Thyroid gland (tissue), 4 donors: ENCODE measurements around the gene PDXDC1. TPM values are rescaled to one million over a fixed set of nuclear protein-coding genes. Genes with fewer than 3 reads are reported as not detected.
"Not testable (repeated sequence)": the region's sequence is repeated elsewhere in the genome, so short reads cannot be mapped to it uniquely, and the experiment has no call there.

Experiments used
- DNase-seq, 2 donors: peaks; one replicate each; pipeline ENCODE4 v3.0.0-alpha.2; 2019
- H3K27ac ChIP-seq, 3 donors: fragments of 200-600 bp; sonication (generic); 1 replicate in 2 of 3; 2 replicates in 1 of 3; pipeline ENCODE4 v1.5.1; 2016 to 2019; ENCODE audit warnings: mild to moderate bottlenecking in 1 of 3, moderate library complexity in 1 of 3
- H3K27me3 ChIP-seq: fragments of 200-600 bp; sonication (generic); one replicate; pipeline ENCODE4 v1.5.1; 2019
- H3K36me3 ChIP-seq, 2 donors: fragments of 200-600 bp; sonication (generic); one replicate each; pipeline ENCODE4 v1.5.1; 2016 to 2019
- H3K4me1 ChIP-seq, 2 donors: fragments of 200-600 bp; sonication (generic); one replicate each; pipeline ENCODE4 v1.5.1; 2017 to 2019
- H3K4me3 ChIP-seq, 3 donors: fragments of 200-600 bp; sonication (generic); replicated peaks in 1 of 3; 1 replicate in 2 of 3; 2 replicates in 1 of 3; pipeline ENCODE4 v1.5.1; 2016; ENCODE audit warnings: mild to moderate bottlenecking in 1 of 3
- H3K9me3 ChIP-seq: fragments of 200-600 bp; sonication (generic); one replicate; pipeline ENCODE4 v1.5.1; 2017
- CTCF ChIP-seq, 6 experiments: fragments of 200-600 bp in 3 of 6; fragments of 450-650 bp in 3 of 6; sonication (generic) in 3 of 6; IDR thresholded peaks; one replicate each; pipeline ENCODE4 v1.5.1; 2016 to 2019; ENCODE audit warnings: antibody characterized with exemption in 6 of 6, mild to moderate bottlenecking in 2 of 6, inconsistent platforms in 1 of 6, moderate library complexity in 1 of 6
- WGBS, 2 donors: methylation state at CpG; one replicate each; pipeline ENCODE4 v1.1.5; 2017; 5-methylcytosine and 5-hydroxymethylcytosine counted together
- intact Hi-C: fragments of 100-400 bp; cut with DNase I; formaldehyde crosslinking; loops from one replicate; pipeline ENCODE4 v1.15.1; 2023
- total RNA-seq, 4 donors: library from RNA; depleted of rRNA; stranded (reverse); fragments of >200 nt; gene quantifications; one replicate each; pipeline ENCODE4 v1.2.3, GENCODE V29; 2016

PDXDC1 gene
- total RNA-seq, 4 donors from 2014 or later, result 80.5 to 172 (median 117) TPM

GRCh38 chr16:15022194-15022593 lies 47.4 kb downstream of the PDXDC1 start:
- H3K36me3 ChIP-seq, result peaks cover 30 to 33% of the 10 kb centered on the region in 2 donors
- WGBS, 2 donors, result 46 to 52% methylated on average over 4 of the region's 4 CpGs
- H3K9me3 ChIP-seq, DNase-seq, intact Hi-C loops, H3K27me3 ChIP-seq, H3K27ac ChIP-seq, H3K4me3 ChIP-seq, H3K4me1 ChIP-seq: not testable (repeated sequence)
- peak in 2 of 6 experiments; percentile 3 to 31 for TF ChIP-seq CTCF (IDR thresholded peaks at IDR 0.05)

- H3K4me3 ChIP-seq, intact Hi-C loops, H3K9me3 ChIP-seq, H3K27me3 ChIP-seq, DNase-seq, H3K4me1 ChIP-seq, H3K27ac ChIP-seq: not testable (repeated sequence)
- 93 to 96% methylated on average over 13 of the region's 13 CpGs for WGBS, 2 donors
- H3K36me3 ChIP-seq, result peaks cover 24 to 31% of the 10 kb centered on the region in 2 donors
Measured at GRCh38 chr16:15023381-15024077, 48.7 kb downstream of the PDXDC1 start.

GRCh38 chr16:15024858-15025199 lies 50.0 kb downstream of the PDXDC1 start:
- DNase-seq, H3K27ac ChIP-seq, H3K9me3 ChIP-seq, H3K4me1 ChIP-seq, H3K27me3 ChIP-seq, H3K4me3 ChIP-seq, intact Hi-C loops: not testable (repeated sequence)
- peaks cover 18 to 32% of the 10 kb centered on the region in 2 donors for H3K36me3 ChIP-seq
- 88 to 93% methylated on average over 1 of the region's 1 CpG for WGBS, 2 donors

- WGBS, 2 donors, result 87% methylated on average over 14 of the region's 14 CpGs
- H3K9me3 ChIP-seq, H3K4me1 ChIP-seq, H3K4me3 ChIP-seq, intact Hi-C loops, DNase-seq, H3K27me3 ChIP-seq: not testable (repeated sequence)
- Histone ChIP-seq H3K36me3 (peaks cover 18 to 33% of the 10 kb centered on the region in 2 donors), H3K27ac (peak overlapping the region in 1 of 3 donors; percentile 11)
Measured at GRCh38 chr16:15025234-15025951, 50.6 kb downstream of the PDXDC1 start.

- H3K4me3 ChIP-seq, H3K27ac ChIP-seq, H3K9me3 ChIP-seq, intact Hi-C loops, H3K27me3 ChIP-seq, DNase-seq, H3K4me1 ChIP-seq: not testable (repeated sequence)
- 69 to 81% methylated on average over 5 to 7 of the region's 8 CpGs for WGBS, 2 donors
- H3K36me3 ChIP-seq, result peaks cover 20 to 33% of the 10 kb centered on the region in 2 donors
Measured at GRCh38 chr16:15027051-15027450, 52.2 kb downstream of the PDXDC1 start.

GRCh38 chr16:15027503-15028344 lies 52.9 kb downstream of the PDXDC1 start:
- 86 to 89% methylated on average over 29 of the region's 29 CpGs for WGBS, 2 donors
- H3K27me3 ChIP-seq, H3K9me3 ChIP-seq, H3K4me3 ChIP-seq, intact Hi-C loops, H3K27ac ChIP-seq, H3K4me1 ChIP-seq, DNase-seq: not testable (repeated sequence)
- H3K36me3 ChIP-seq, result peaks cover 26 to 40% of the 10 kb centered on the region in 2 donors

GRCh38 chr16:15028345-15028715 lies 53.5 kb downstream of the PDXDC1 start:
- H3K27me3 ChIP-seq, intact Hi-C loops, DNase-seq, H3K27ac ChIP-seq, H3K9me3 ChIP-seq, H3K4me3 ChIP-seq, H3K4me1 ChIP-seq: not testable (repeated sequence)
- H3K36me3 ChIP-seq, result peaks cover 28 to 40% of the 10 kb centered on the region in 2 donors
- 94 to 96% methylated on average over 6 of the region's 6 CpGs for WGBS, 2 donors

- H3K27ac ChIP-seq, H3K9me3 ChIP-seq, H3K4me1 ChIP-seq, H3K27me3 ChIP-seq, H3K4me3 ChIP-seq, DNase-seq, intact Hi-C loops: not testable (repeated sequence)
- H3K36me3 ChIP-seq, result peaks cover 35 to 42% of the 10 kb centered on the region in 2 donors
- 91% methylated on average over 27 of the region's 27 CpGs for WGBS, 2 donors
Measured at GRCh38 chr16:15028801-15029698, 54.2 kb downstream of the PDXDC1 start.

GRCh38 chr16:15029749-15030148 lies 54.9 kb downstream of the PDXDC1 start:
- DNase-seq, intact Hi-C loops, H3K9me3 ChIP-seq, H3K4me1 ChIP-seq, H3K4me3 ChIP-seq, H3K27ac ChIP-seq, H3K27me3 ChIP-seq: not testable (repeated sequence)
- 88% methylated on average over 6 of the region's 6 CpGs for WGBS, 2 donors
- peaks cover 39 to 45% of the 10 kb centered on the region in 2 donors for H3K36me3 ChIP-seq
